HepG2 (cell line): Measurements from ENCODE around the gene SNRPD3. TPM values are rescaled to one million over a fixed set of nuclear protein-coding genes. Genes with fewer than 3 reads are reported as not detected.
A peak's percentile ranks its signal among the peaks of the same experiment; 100 is the strongest.

Source experiments
- BATF2 ChIP-seq: sonication (generic); formaldehyde crosslinking; IDR thresholded peaks from 2 replicates; pipeline ENCODE4 v1.8.0; 2022; ENCODE audit warnings: mild to moderate bottlenecking, missing genetic modification reagents, moderate library complexity
- BCL6 ChIP-seq: IDR thresholded peaks from 2 replicates; pipeline ENCODE4 v1.6.1; 2016; ENCODE audit warnings: missing genetic modification reagents, missing compliant biosample characterization
- CCAR2 ChIP-seq: fragments of 200-400 bp; formaldehyde crosslinking; optimal IDR thresholded peaks from 2 replicates; pipeline ENCODE3; 2018; ENCODE audit warnings: low read depth, mild to moderate bottlenecking, low read length, moderate library complexity
- FOXA1 ChIP-seq, 2 experiments: fragments of 450-650 bp in 1 of 2; sonication (generic) in 1 of 2; formaldehyde crosslinking in 1 of 2; IDR thresholded peaks; 2 replicates each; pipeline versions ENCODE4 v1.4.0 to v1.6.1; 2016 to 2020; ENCODE audit warnings: missing genetic modification reagents in 1 of 2
- HOXA7 ChIP-seq: sonication (generic); formaldehyde crosslinking; IDR thresholded peaks from 2 replicates; pipeline ENCODE4 v1.8.1; 2022; ENCODE audit warnings: mild to moderate bottlenecking, missing genetic modification reagents, moderate library complexity
- KDM1A ChIP-seq: IDR thresholded peaks from 2 replicates; pipeline ENCODE4 v1.6.1; 2016; ENCODE audit warnings: missing compliant biosample characterization
- KDM2A ChIP-seq: sonication (generic); formaldehyde crosslinking; IDR thresholded peaks from 2 replicates; pipeline ENCODE4 v1.4.0; 2020; ENCODE audit warnings: low read depth, missing genetic modification reagents, borderline replicate concordance
- KLF6 ChIP-seq: IDR thresholded peaks from 2 replicates; pipeline ENCODE4 v1.8.0; 2016; ENCODE audit warnings: missing biosample characterization, missing genetic modification reagents
- NR2F2 ChIP-seq: IDR thresholded peaks from 2 replicates; pipeline ENCODE4 v1.6.1; 2012; ENCODE audit warnings: low read depth, inconsistent platforms, borderline replicate concordance
- PBX2 ChIP-seq: IDR thresholded peaks from 2 replicates; pipeline ENCODE4 v1.6.1; 2016; ENCODE audit warnings: control low read depth
- PHF5A ChIP-seq: IDR thresholded peaks from one replicate; pipeline ENCODE4 v1.6.1; 2018; ENCODE audit warnings: low read depth, missing genetic modification reagents; ENCODE audit not compliant: unreplicated experiment
- RARA ChIP-seq: IDR thresholded peaks from 2 replicates; pipeline ENCODE4 v1.6.1; 2016; ENCODE audit warnings: missing genetic modification reagents, missing compliant biosample characterization
- RBFOX2 ChIP-seq: fragments of 200-400 bp; formaldehyde crosslinking; IDR thresholded peaks from 2 replicates; pipeline ENCODE4 v1.6.1; 2017; ENCODE audit warnings: low read depth, mild to moderate bottlenecking, low read length
- TAF15 ChIP-seq: fragments of 200-400 bp; formaldehyde crosslinking; IDR thresholded peaks from one replicate; pipeline ENCODE4 v1.6.1; 2018; ENCODE audit warnings: mild to moderate bottlenecking, low read depth, low read length; ENCODE audit not compliant: poor library complexity, severe bottlenecking
- UBTF ChIP-seq: sonication (generic); formaldehyde crosslinking; IDR thresholded peaks from 2 replicates; pipeline ENCODE4 v1.4.0; 2020; ENCODE audit warnings: mild to moderate bottlenecking, missing genetic modification reagents
- ZNF552 ChIP-seq: sonication (generic); formaldehyde crosslinking; IDR thresholded peaks from 2 replicates; pipeline ENCODE4 v1.9.0; 2022; ENCODE audit warnings: missing genetic modification reagents, mild to moderate bottlenecking, borderline replicate concordance
- ZNF556 ChIP-seq: sonication (generic); formaldehyde crosslinking; IDR thresholded peaks from 2 replicates; pipeline ENCODE4 v1.4.0; 2020; ENCODE audit warnings: mild to moderate bottlenecking, missing genetic modification reagents, borderline replicate concordance
- ZNF570 ChIP-seq: sonication (generic); formaldehyde crosslinking; IDR thresholded peaks from 2 replicates; pipeline ENCODE4 v1.4.0; 2020; ENCODE audit warnings: mild to moderate bottlenecking, missing genetic modification reagents, borderline replicate concordance
- ZNF574 ChIP-seq: sonication (generic); formaldehyde crosslinking; IDR thresholded peaks from 2 replicates; pipeline ENCODE4 v1.4.0; 2020; ENCODE audit warnings: missing genetic modification reagents
- ZNF639 ChIP-seq: conservative IDR thresholded peaks from 2 replicates; pipeline ENCODE4 v1.6.1; 2018; ENCODE audit warnings: missing genetic modification reagents
- ZNF724P ChIP-seq: sonication (generic); formaldehyde crosslinking; IDR thresholded peaks from 2 replicates; pipeline ENCODE4 v1.8.0; 2022; ENCODE audit warnings: missing genetic modification reagents, borderline replicate concordance
- ZSCAN9 ChIP-seq: IDR thresholded peaks from 2 replicates; pipeline ENCODE4 v1.6.1; 2016; ENCODE audit warnings: borderline replicate concordance
- polyA plus RNA-seq, 8 experiments: library from polyadenylated mRNA; depleted of rRNA in 3 of 8; stranded (reverse) in 7 of 8; unstranded in 1 of 8; fragments of >200 nt; fragmentation: Illumina TruSeq in 4 of 8; extraction: Trizol in 4 of 8; gene quantifications; 2 replicates each; pipeline versions ENCODE4 v1.2.1 to v1.2.3, GENCODE V29; 2011 to 2016; ENCODE audit warnings: low read depth in 4 of 8, missing spikeins in 1 of 8, mixed read lengths in 1 of 8; ENCODE audit not compliant: insufficient read depth in 1 of 8
- total RNA-seq, 5 experiments: library from RNA; depleted of rRNA; stranded (reverse); fragments of >200 nt; fragmentation: Illumina TruSeq; extraction: Trizol; gene quantifications; 2 replicates each; pipeline ENCODE4 v1.2.3, GENCODE V29; 2016; ENCODE audit warnings: low read depth in 1 of 5

SNRPD3 gene
- total and polyA plus RNA-seq, 2 of the 13 experiments (the other 11 are each of a cell fraction or from before 2014, with no cell fraction given), result 110 to 209 TPM

GRCh38 chr22:24525416-24526037 lies 30.3 kb upstream of the SNRPD3 start (continued):
- TF ChIP-seq KLF6 (CRISPR knock-in tag) (peak; percentile 27; the same call in 1 of the 2 replicates), ZNF556 (CRISPR knock-in tag) (peak; percentile 50; the same call in 1 of the 2 replicates), FOXA1 (IDR thresholded peaks at IDR 0.05) (no peak), FOXA1 (CRISPR knock-in tag; IDR thresholded peaks at IDR 0.05) (peak; percentile 66), ZNF724P (CRISPR knock-in tag) (no peak), PHF5A (CRISPR knock-in tag) (peak; percentile 92), RBFOX2 (no peak), PBX2 (CRISPR knock-in tag) (no peak), ZNF570 (CRISPR knock-in tag) (no peak), ZSCAN9 (CRISPR knock-in tag) (peak; percentile 69; the same call in 1 of the 2 replicates), ZNF552 (CRISPR knock-in tag) (no peak), KDM1A (CRISPR knock-in tag) (peak; percentile 92), HOXA7 (CRISPR knock-in tag) (no peak), ZNF574 (CRISPR knock-in tag) (peak; percentile 44; the same call in 1 of the 2 replicates), KDM2A (CRISPR knock-in tag) (peak; percentile 73), BATF2 (CRISPR knock-in tag) (no peak), RARA (peak; percentile 98), UBTF (CRISPR knock-in tag) (no peak; the same call in 1 of the 2 replicates), BCL6 (CRISPR knock-in tag) (peak; percentile 84), CCAR2 (no peak), ZNF639 (no peak), NR2F2 (peak; percentile 95), TAF15 (no peak)
